Right atrium auricular region (tissue), 2 donors: Measurements from ENCODE around the gene CYP4F3. TPM values are rescaled to one million over a fixed set of nuclear protein-coding genes. Genes with fewer than 3 reads are reported as not detected.
"Not testable (repeated sequence)": the region's sequence is repeated elsewhere in the genome, so short reads cannot be mapped to it uniquely, and the experiment has no call there.

ENCODE experiments used
- DNase-seq: peaks from one replicate; pipeline ENCODE4 v3.0.0-alpha.2; 2019; ENCODE audit warnings: low spot score
- H3K27ac ChIP-seq, 2 donors: fragments of 200-600 bp; sonication (generic); 1 replicate in 1 of 2; 2 replicates in 1 of 2; pipeline ENCODE4 v1.5.1; 2016 to 2019
- H3K27me3 ChIP-seq, 2 donors: fragments of 200-600 bp; sonication (generic); one replicate each; pipeline versions ENCODE4 v1.5.1 to v1.6.0; 2017 to 2019
- H3K36me3 ChIP-seq: fragments of 200-600 bp; sonication (generic); one replicate; pipeline ENCODE4 v1.5.1; 2016
- H3K4me1 ChIP-seq, 2 donors: fragments of 200-600 bp; sonication (generic); one replicate each; pipeline versions ENCODE4 v1.5.1 to v1.6.0; 2017 to 2019
- H3K4me3 ChIP-seq, 2 donors: fragments of 200-600 bp; sonication (generic); 1 replicate in 1 of 2; 2 replicates in 1 of 2; pipeline ENCODE4 v1.5.1; 2017 to 2019; ENCODE audit warnings: mild to moderate bottlenecking in 1 of 2, moderate library complexity in 1 of 2
- H3K9me3 ChIP-seq, 2 donors: fragments of 200-600 bp; sonication (generic); one replicate each; pipeline ENCODE4 v1.5.1; 2019
- total RNA-seq, 2 donors: library from RNA; depleted of rRNA; stranded (reverse); fragments of >200 nt; gene quantifications; one replicate each; pipeline ENCODE4 v1.1.0, GENCODE V29; 2016
- TF ChIP-seq, protein P1 (sequence below), 2 donors: fragments of 200-600 bp; sonication (generic); IDR thresholded peaks; one replicate each; pipeline ENCODE4 v1.5.1; 2019; ENCODE audit warnings: antibody characterized with exemption in 2 of 2

CYP4F3 gene, protein sequence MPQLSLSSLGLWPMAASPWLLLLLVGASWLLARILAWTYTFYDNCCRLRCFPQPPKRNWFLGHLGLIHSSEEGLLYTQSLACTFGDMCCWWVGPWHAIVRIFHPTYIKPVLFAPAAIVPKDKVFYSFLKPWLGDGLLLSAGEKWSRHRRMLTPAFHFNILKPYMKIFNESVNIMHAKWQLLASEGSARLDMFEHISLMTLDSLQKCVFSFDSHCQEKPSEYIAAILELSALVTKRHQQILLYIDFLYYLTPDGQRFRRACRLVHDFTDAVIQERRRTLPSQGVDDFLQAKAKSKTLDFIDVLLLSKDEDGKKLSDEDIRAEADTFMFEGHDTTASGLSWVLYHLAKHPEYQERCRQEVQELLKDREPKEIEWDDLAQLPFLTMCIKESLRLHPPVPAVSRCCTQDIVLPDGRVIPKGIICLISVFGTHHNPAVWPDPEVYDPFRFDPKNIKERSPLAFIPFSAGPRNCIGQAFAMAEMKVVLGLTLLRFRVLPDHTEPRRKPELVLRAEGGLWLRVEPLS
- under 1 TPM in 1 of 2 donors, not detected in 1; 0.15 TPM for total RNA-seq

DNA sequence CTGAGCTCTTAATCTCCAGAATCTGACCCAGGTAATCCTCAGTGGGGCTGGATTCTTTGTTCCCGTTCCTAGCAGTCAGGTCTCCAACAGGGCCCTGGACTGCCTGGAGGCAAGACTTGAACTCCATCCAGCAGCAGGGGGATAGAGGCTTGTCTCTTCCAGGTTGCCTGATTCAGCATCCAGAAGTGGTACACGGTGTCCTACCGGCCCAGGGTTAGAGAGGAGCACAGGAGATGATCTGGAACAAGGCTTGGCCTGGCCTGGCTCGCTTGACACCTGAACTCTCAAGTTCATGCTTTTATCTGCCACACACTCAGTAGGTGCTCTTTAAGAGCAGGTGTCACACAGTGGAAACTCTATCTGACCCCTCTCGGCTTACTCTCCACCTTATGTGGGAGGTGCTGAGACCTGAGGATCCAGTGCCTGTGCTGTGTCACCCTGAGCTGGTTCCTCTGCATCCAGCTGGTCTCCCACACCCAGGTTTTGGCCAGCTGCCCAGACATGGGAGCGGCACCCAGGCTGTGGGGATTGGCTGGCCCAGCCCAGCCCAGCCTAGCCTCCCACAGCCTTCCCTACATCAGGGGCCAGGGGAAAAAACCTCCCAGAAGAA lies at the start of gene CYP4F3:
TSS of gene CYP4F3 (plus strand) at position 604 of the 610 bp plus-strand sequence. CDS start 519 bp downstream, outside the sequence.
- H3K36me3 ChIP-seq: no peaks in the 10 kb centered on the region
- H3K27me3 ChIP-seq: no peaks in the 10 kb centered on the region
- H3K27ac ChIP-seq: no peak within 1 kb of the TSS
- H3K4me1 ChIP-seq: no peaks in the 10 kb centered on the region
- TF ChIP-seq, protein P1, sequence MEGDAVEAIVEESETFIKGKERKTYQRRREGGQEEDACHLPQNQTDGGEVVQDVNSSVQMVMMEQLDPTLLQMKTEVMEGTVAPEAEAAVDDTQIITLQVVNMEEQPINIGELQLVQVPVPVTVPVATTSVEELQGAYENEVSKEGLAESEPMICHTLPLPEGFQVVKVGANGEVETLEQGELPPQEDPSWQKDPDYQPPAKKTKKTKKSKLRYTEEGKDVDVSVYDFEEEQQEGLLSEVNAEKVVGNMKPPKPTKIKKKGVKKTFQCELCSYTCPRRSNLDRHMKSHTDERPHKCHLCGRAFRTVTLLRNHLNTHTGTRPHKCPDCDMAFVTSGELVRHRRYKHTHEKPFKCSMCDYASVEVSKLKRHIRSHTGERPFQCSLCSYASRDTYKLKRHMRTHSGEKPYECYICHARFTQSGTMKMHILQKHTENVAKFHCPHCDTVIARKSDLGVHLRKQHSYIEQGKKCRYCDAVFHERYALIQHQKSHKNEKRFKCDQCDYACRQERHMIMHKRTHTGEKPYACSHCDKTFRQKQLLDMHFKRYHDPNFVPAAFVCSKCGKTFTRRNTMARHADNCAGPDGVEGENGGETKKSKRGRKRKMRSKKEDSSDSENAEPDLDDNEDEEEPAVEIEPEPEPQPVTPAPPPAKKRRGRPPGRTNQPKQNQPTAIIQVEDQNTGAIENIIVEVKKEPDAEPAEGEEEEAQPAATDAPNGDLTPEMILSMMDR (IDR thresholded peaks at IDR 0.05): no peak
- H3K9me3 ChIP-seq: no peaks in the 10 kb centered on the region
- no peak within 1 kb of the TSS for H3K4me3 ChIP-seq
- DNase-seq: no peak

DNA sequence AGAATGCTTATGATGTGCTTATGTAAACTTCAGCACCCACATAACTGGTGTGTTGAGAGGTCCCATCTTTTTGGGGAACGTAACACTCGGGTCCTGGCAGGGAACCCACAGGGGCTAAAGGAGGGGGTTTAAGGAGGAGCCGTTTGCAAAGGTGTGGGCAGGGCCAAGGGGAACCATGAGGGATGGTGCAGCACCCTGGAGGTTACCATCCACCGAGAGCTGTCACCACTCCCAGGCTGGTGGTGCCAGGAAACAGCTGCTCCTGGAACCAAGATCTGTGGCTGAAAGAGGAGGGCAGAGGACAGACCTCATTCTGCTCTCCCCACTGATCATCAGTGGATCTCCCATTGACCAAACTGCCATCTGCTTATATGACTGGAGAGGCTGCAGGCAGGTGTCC lies 48.9 kb upstream of the CYP4F3 start:
- Histone ChIP-seq H3K9me3 (no peaks in the 10 kb centered on the region), H3K4me1 (no peaks in the 10 kb centered on the region), H3K27ac (no peak overlapping the region), H3K4me3 (no peak overlapping the region), H3K36me3 (no peaks in the 10 kb centered on the region), H3K27me3 (no peaks in the 10 kb centered on the region)
- TF ChIP-seq, protein P1 (IDR thresholded peaks at IDR 0.05): no peak
- no peak for DNase-seq

GRCh38 chr19:15592506-15592905 lies 48.2 kb upstream of the CYP4F3 start:
- not testable (repeated sequence) for H3K27me3 ChIP-seq, H3K4me1 ChIP-seq, H3K27ac ChIP-seq, H3K4me3 ChIP-seq, H3K9me3 ChIP-seq, H3K36me3 ChIP-seq, DNase-seq

- not testable (repeated sequence) for H3K9me3 ChIP-seq, H3K27me3 ChIP-seq, H3K4me1 ChIP-seq, H3K27ac ChIP-seq, H3K4me3 ChIP-seq, H3K36me3 ChIP-seq, DNase-seq
Measured at GRCh38 chr19:15593766-15594165, 46.9 kb upstream of the CYP4F3 start.

DNA sequence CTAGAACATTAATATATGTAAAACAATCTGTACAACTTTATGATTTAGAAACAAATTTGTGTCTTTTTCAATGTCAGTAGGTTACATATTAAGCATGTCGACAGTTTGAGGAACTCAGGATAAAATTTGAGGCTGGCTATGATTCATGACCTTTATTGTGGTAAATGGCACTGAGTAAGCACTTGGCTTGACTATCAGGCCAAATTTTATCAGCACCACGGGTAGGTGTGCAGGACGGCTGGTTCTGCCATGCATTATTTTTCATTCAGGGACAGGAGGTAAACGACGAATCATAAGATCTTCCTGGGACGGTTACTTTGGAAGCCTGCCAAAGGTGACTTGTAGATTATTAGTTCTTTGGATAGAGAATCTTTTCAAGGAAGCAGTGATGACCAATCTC lies 45.6 kb upstream of the CYP4F3 start:
- Histone ChIP-seq H3K36me3 (no peaks in the 10 kb centered on the region), H3K4me1 (no peaks in the 10 kb centered on the region), H3K27ac (no peak overlapping the region), H3K4me3 (no peak overlapping the region), H3K9me3 (no peaks in the 10 kb centered on the region), H3K27me3 (no peaks in the 10 kb centered on the region)
- no peak for DNase-seq
- TF ChIP-seq, protein P1 (IDR thresholded peaks at IDR 0.05): no peak

GRCh38 chr19:15607978-15608925 lies 32.4 kb upstream of the CYP4F3 start:
- not testable (repeated sequence) for H3K27me3 ChIP-seq, H3K9me3 ChIP-seq, H3K4me1 ChIP-seq, DNase-seq, H3K4me3 ChIP-seq, H3K36me3 ChIP-seq, H3K27ac ChIP-seq

DNA sequence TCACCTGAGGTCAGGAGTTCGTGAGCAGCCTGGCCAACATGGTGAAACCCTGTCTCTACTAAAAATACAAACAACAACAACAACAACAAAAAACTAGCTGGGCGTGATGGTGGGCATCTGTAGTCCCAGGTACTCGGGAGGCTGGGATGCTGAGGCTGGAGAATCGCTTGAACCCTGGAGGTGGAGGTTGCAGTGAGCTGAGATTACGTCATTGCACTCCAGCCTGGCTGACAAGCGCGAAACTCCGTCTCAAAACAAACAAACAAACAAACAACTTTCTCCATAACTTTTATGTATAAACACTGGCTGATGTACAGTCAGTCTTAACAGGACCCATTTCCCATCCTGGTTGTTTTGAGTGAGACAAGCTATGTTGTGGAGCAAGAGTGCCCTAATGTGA lies 31.4 kb upstream of the CYP4F3 start:
- H3K36me3 ChIP-seq: no peaks in the 10 kb centered on the region
- no peak overlapping the region for H3K4me3 ChIP-seq
- no peak overlapping the region for H3K27ac ChIP-seq
- no peaks in the 10 kb centered on the region for H3K9me3 ChIP-seq
- TF ChIP-seq, protein P1 (IDR thresholded peaks at IDR 0.05): no peak
- no peaks in the 10 kb centered on the region for H3K27me3 ChIP-seq
- no peak for DNase-seq
- no peaks in the 10 kb centered on the region for H3K4me1 ChIP-seq
